ENCODE data around the gene AKIRIN2.

The AKIRIN2 gene

DNA sequence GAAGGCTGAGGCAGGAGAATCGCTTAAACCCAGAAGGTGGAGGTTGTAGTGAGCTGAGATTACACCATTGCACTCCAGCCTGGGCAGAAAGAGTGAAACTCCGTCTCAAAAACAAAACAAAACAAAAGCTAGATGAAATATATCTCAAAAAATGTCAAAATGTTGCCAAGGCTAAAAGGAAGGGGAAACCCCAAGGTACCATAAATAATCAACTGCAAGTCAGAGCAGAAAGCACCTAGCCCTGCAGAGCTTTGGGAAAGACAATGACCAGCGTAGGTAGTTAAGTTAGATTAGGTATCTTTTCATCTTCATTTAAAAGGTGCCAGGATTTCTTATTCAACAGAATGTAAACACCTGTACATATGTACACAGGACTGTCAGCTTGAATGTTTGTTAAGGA, 33.0 kb downstream of the AKIRIN2 start:
- H3K4me2 ChIP-seq (ENCODE audit: insufficient read depth, low read length, poor library complexity, severe bottlenecking): no peak overlapping the region
- DNase-seq (ENCODE audit: low spot score): no peak
- no peak overlapping the region for H3K18ac ChIP-seq (ENCODE audit: low read length)
- H2BK15ac ChIP-seq (ENCODE audit: low read length): no peak overlapping the region
- no peak overlapping the region for H3K4ac ChIP-seq (ENCODE audit: low read length)
- H3K79me1 ChIP-seq (ENCODE audit: low read depth, low read length): no peaks in the 10 kb centered on the region
- no peak overlapping the region for H3K9ac ChIP-seq (ENCODE audit: low read depth, low read length, poor library complexity)
- no peak overlapping the region for H3K4me3 ChIP-seq (ENCODE audit: low read length in 2 of 2)
- peaks cover 6 to 92% of the 10 kb centered on the region in 2 donors for H3K36me3 ChIP-seq (replicated peaks in 1 of 2; ENCODE audit: control insufficient read depth in 2 of 2, insufficient read depth in 2 of 2, low read length in 2 of 2)
- no CpG with 5 or more reads among the region's 3 CpGs for WGBS, 2 donors (ENCODE audit: extremely low coverage in 2 of 2, insufficient read length in 2 of 2, insufficient replicate concordance in 1 of 2)
- no peak overlapping the region for H2BK5ac ChIP-seq (ENCODE audit: low read length)
- no peak overlapping the region for H4K8ac ChIP-seq (ENCODE audit: low read depth, low read length)
- no peaks in the 10 kb centered on the region for H3K27me3 ChIP-seq (ENCODE audit: control insufficient read depth in 3 of 3, insufficient read depth in 3 of 3, low read depth in 1 of 3, low read length in 3 of 3)
- no peak overlapping the region for H3K23ac ChIP-seq (ENCODE audit: low read depth, low read length, poor library complexity)
- H2BK120ac ChIP-seq (ENCODE audit: low read depth, low read length): no peak overlapping the region
- no peaks in the 10 kb centered on the region for H3K9me3 ChIP-seq (replicated peaks in 1 of 2; ENCODE audit: control insufficient read depth in 2 of 2, insufficient read depth in 1 of 2, low read depth in 1 of 2, low read length in 2 of 2)
- H4K91ac ChIP-seq (ENCODE audit: low read depth, low read length, poor library complexity): no peak overlapping the region
- H2BK12ac ChIP-seq (ENCODE audit: low read length): no peak overlapping the region
- H3K27ac ChIP-seq (replicated peaks; ENCODE audit: low read length): no peak overlapping the region
- no peaks in the 10 kb centered on the region for H3K4me1 ChIP-seq (ENCODE audit: control insufficient read depth in 2 of 2, insufficient read depth in 1 of 2, low read depth in 1 of 2, low read length in 2 of 2)
- no peak overlapping the region for H2AFZ ChIP-seq (ENCODE audit: low read length)
- no peak overlapping the region for H2AK5ac ChIP-seq (ENCODE audit: low read depth, low read length)
- H3K14ac ChIP-seq (ENCODE audit: low read length): no peak overlapping the region

- Histone ChIP-seq H2BK120ac (ENCODE audit: low read depth, low read length) (no peak overlapping the region), H3K4ac (ENCODE audit: low read length) (no peak overlapping the region), H2AFZ (ENCODE audit: low read length) (no peak overlapping the region), H2AK5ac (ENCODE audit: low read depth, low read length) (no peak overlapping the region), H3K23ac (ENCODE audit: low read depth, low read length, poor library complexity) (no peak overlapping the region), H3K36me3 (replicated peaks in 1 of 2; ENCODE audit: control insufficient read depth in 2 of 2, insufficient read depth in 2 of 2, low read length in 2 of 2) (peaks cover 4 to 93% of the 10 kb centered on the region in 2 donors), H3K9ac (ENCODE audit: low read depth, low read length, poor library complexity) (no peak overlapping the region), H3K9me3 (replicated peaks in 1 of 2; ENCODE audit: control insufficient read depth in 2 of 2, insufficient read depth in 1 of 2, low read depth in 1 of 2, low read length in 2 of 2) (no peaks in the 10 kb centered on the region), H3K14ac (ENCODE audit: low read length) (no peak overlapping the region), H2BK15ac (ENCODE audit: low read length) (no peak overlapping the region), H3K18ac (ENCODE audit: low read length) (no peak overlapping the region), H3K79me1 (ENCODE audit: low read depth, low read length) (no peaks in the 10 kb centered on the region), H3K27ac (replicated peaks; ENCODE audit: low read length) (no peak overlapping the region), H2BK5ac (ENCODE audit: low read length) (no peak overlapping the region), H4K91ac (ENCODE audit: low read depth, low read length, poor library complexity) (no peak overlapping the region), H2BK12ac (ENCODE audit: low read length) (no peak overlapping the region), H4K8ac (ENCODE audit: low read depth, low read length) (no peak overlapping the region), H3K4me1 (ENCODE audit: control insufficient read depth in 2 of 2, insufficient read depth in 1 of 2, low read depth in 1 of 2, low read length in 2 of 2) (no peaks in the 10 kb centered on the region), H3K4me3 (ENCODE audit: low read length in 2 of 2) (no peak overlapping the region), H3K4me2 (ENCODE audit: insufficient read depth, low read length, poor library complexity, severe bottlenecking) (no peak overlapping the region), H3K27me3 (ENCODE audit: control insufficient read depth in 3 of 3, insufficient read depth in 3 of 3, low read depth in 1 of 3, low read length in 3 of 3) (no peaks in the 10 kb centered on the region)
- no peak for DNase-seq (ENCODE audit: low spot score)
- no CpG with 5 or more reads among the region's 2 CpGs for WGBS, 2 donors (ENCODE audit: extremely low coverage in 2 of 2, insufficient read length in 2 of 2, insufficient replicate concordance in 1 of 2)
These were observed 34.0 kb downstream of the AKIRIN2 start for GRCh38 chr6:87668013-87668412.

GRCh38 chr6:87667032-87667431, 35.0 kb downstream of the AKIRIN2 start:
- no peaks in the 10 kb centered on the region for H3K4me1 ChIP-seq (ENCODE audit: control insufficient read depth in 2 of 2, insufficient read depth in 1 of 2, low read depth in 1 of 2, low read length in 2 of 2)
- H3K14ac ChIP-seq (ENCODE audit: low read length): no peak overlapping the region
- H4K91ac ChIP-seq (ENCODE audit: low read depth, low read length, poor library complexity): no peak overlapping the region
- no peak overlapping the region for H2BK15ac ChIP-seq (ENCODE audit: low read length)
- H3K4me2 ChIP-seq (ENCODE audit: insufficient read depth, low read length, poor library complexity, severe bottlenecking): no peak overlapping the region
- H3K9ac ChIP-seq (ENCODE audit: low read depth, low read length, poor library complexity): no peak overlapping the region
- H3K23ac ChIP-seq (ENCODE audit: low read depth, low read length, poor library complexity): no peak overlapping the region
- H3K4me3 ChIP-seq (ENCODE audit: low read length in 2 of 2): no peak overlapping the region
- no peak overlapping the region for H3K27ac ChIP-seq (replicated peaks; ENCODE audit: low read length)
- H2AFZ ChIP-seq (ENCODE audit: low read length): no peak overlapping the region
- H3K27me3 ChIP-seq (ENCODE audit: control insufficient read depth in 3 of 3, insufficient read depth in 3 of 3, low read depth in 1 of 3, low read length in 3 of 3): no peaks in the 10 kb centered on the region
- no peak overlapping the region for H2BK120ac ChIP-seq (ENCODE audit: low read depth, low read length)
- no peaks in the 10 kb centered on the region for H3K9me3 ChIP-seq (replicated peaks in 1 of 2; ENCODE audit: control insufficient read depth in 2 of 2, insufficient read depth in 1 of 2, low read depth in 1 of 2, low read length in 2 of 2)
- no peak overlapping the region for H3K4ac ChIP-seq (ENCODE audit: low read length)
- no peak overlapping the region for H4K8ac ChIP-seq (ENCODE audit: low read depth, low read length)
- no peak overlapping the region for H2BK12ac ChIP-seq (ENCODE audit: low read length)
- H2AK5ac ChIP-seq (ENCODE audit: low read depth, low read length): no peak overlapping the region
- no peaks in the 10 kb centered on the region for H3K79me1 ChIP-seq (ENCODE audit: low read depth, low read length)
- H3K18ac ChIP-seq (ENCODE audit: low read length): no peak overlapping the region
- no peak overlapping the region for H2BK5ac ChIP-seq (ENCODE audit: low read length)
- DNase-seq (ENCODE audit: low spot score): no peak
- peaks cover 4 to 91% of the 10 kb centered on the region in 2 donors for H3K36me3 ChIP-seq (replicated peaks in 1 of 2; ENCODE audit: control insufficient read depth in 2 of 2, insufficient read depth in 2 of 2, low read length in 2 of 2)

DNA sequence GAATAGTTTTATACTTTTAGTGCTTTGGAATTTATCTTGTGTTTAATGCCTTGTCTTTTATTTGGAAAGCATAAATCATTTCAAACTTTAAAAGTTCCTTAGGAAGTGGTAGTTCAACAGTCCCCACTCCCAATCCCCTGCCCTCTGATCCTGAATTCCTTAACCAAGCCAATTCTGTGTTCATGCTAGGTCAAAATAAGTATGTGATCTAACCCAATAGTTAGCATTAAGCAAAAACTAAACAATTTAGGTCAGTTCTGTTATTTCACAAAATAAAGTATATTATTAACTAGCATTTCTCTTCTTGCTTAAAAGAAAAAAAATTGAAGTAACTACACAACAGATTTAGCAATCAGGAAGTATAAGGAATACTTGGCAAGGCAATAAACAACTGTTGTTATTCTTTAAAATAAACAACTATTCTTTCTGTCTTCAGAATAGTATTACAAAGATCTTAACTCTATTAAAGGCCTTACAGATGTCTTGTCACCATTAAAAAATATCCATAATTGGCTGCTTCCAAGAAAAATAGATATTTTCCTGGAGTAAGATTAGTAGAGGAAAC, 37.0 kb downstream of the AKIRIN2 start:
- H3K27ac ChIP-seq (replicated peaks; ENCODE audit: low read length): no peak overlapping the region
- H2BK5ac ChIP-seq (ENCODE audit: low read length): no peak overlapping the region
- DNase-seq (ENCODE audit: low spot score): no peak
- no peaks in the 10 kb centered on the region for H3K4me1 ChIP-seq (ENCODE audit: control insufficient read depth in 2 of 2, insufficient read depth in 1 of 2, low read depth in 1 of 2, low read length in 2 of 2)
- H3K79me1 ChIP-seq (ENCODE audit: low read depth, low read length): no peaks in the 10 kb centered on the region
- H3K9me3 ChIP-seq (replicated peaks in 1 of 2; ENCODE audit: control insufficient read depth in 2 of 2, insufficient read depth in 1 of 2, low read depth in 1 of 2, low read length in 2 of 2): peaks cover 0 to 2% of the 10 kb centered on the region in 2 donors
- H2AK5ac ChIP-seq (ENCODE audit: low read depth, low read length): no peak overlapping the region
- H2BK12ac ChIP-seq (ENCODE audit: low read length): no peak overlapping the region
- no peak overlapping the region for H3K4me3 ChIP-seq (ENCODE audit: low read length in 2 of 2)
- no peak overlapping the region for H4K91ac ChIP-seq (ENCODE audit: low read depth, low read length, poor library complexity)
- no peak overlapping the region for H2BK15ac ChIP-seq (ENCODE audit: low read length)
- H3K14ac ChIP-seq (ENCODE audit: low read length): no peak overlapping the region
- no peak overlapping the region for H3K18ac ChIP-seq (ENCODE audit: low read length)
- H3K36me3 ChIP-seq (replicated peaks in 1 of 2; ENCODE audit: control insufficient read depth in 2 of 2, insufficient read depth in 2 of 2, low read length in 2 of 2): peaks cover 6 to 90% of the 10 kb centered on the region in 2 donors
- H4K8ac ChIP-seq (ENCODE audit: low read depth, low read length): no peak overlapping the region
- no peak overlapping the region for H3K9ac ChIP-seq (ENCODE audit: low read depth, low read length, poor library complexity)
- H3K4ac ChIP-seq (ENCODE audit: low read length): no peak overlapping the region
- H3K23ac ChIP-seq (ENCODE audit: low read depth, low read length, poor library complexity): no peak overlapping the region
- no peak overlapping the region for H2AFZ ChIP-seq (ENCODE audit: low read length)
- no peak overlapping the region for H2BK120ac ChIP-seq (ENCODE audit: low read depth, low read length)
- H3K4me2 ChIP-seq (ENCODE audit: insufficient read depth, low read length, poor library complexity, severe bottlenecking): no peak overlapping the region
- no peaks in the 10 kb centered on the region for H3K27me3 ChIP-seq (ENCODE audit: control insufficient read depth in 3 of 3, insufficient read depth in 3 of 3, low read depth in 1 of 3, low read length in 3 of 3)
